Neural cell (in vitro differentiated cells): ENCODE results near the gene SPEM3. TPM values are rescaled to one million over a fixed set of nuclear protein-coding genes. Genes with fewer than 3 reads are reported as not detected.
A peak's percentile ranks its signal among the peaks of the same experiment; 100 is the strongest.
"Not testable (repeated sequence)": the region's sequence is repeated elsewhere in the genome, so short reads cannot be mapped to it uniquely, and the experiment has no call there.

Experiments
- H2AFZ ChIP-seq: fragments of 200-600, 300-800 bp; sonication (generic), shearing (Covaris generic); 2 replicates; pipeline ENCODE4 v1.6.0; 2014; ENCODE audit warnings: low read depth, mild to moderate bottlenecking, antibody characterized with exemption, low read length, moderate library complexity
- H3F3A ChIP-seq: fragments of 200-600 bp; shearing (Covaris generic); 2 replicates; pipeline ENCODE4 v1.6.1; 2016; ENCODE audit warnings: mild to moderate bottlenecking, moderate library complexity, mixed read lengths, antibody characterized with exemption, low read length; ENCODE audit not compliant: insufficient read depth, poor library complexity, severe bottlenecking
- H3K27ac ChIP-seq: fragments of 200-600, 300-800 bp; sonication (generic), shearing (Covaris generic); 2 replicates; pipeline ENCODE4 v1.5.1; 2014; ENCODE audit warnings: mild to moderate bottlenecking, low read length, moderate library complexity
- H3K27me3 ChIP-seq: fragments of 300-800, 200-600 bp; sonication (generic), shearing (Covaris generic); 2 replicates; pipeline ENCODE4 v1.6.0; 2014; ENCODE audit warnings: mild to moderate bottlenecking, low read depth, low read length, moderate library complexity; ENCODE audit not compliant: insufficient read depth
- H3K36me3 ChIP-seq: fragments of 300-800, 200-600 bp; sonication (generic), shearing (Covaris generic); 2 replicates; pipeline ENCODE4 v1.5.1; 2014; ENCODE audit warnings: mild to moderate bottlenecking, antibody characterized with exemption, low read length, moderate library complexity; ENCODE audit not compliant: insufficient read depth
- H3K4me2 ChIP-seq: fragments of 300-800, 200-600 bp; sonication (generic), shearing (Covaris generic); 2 replicates; pipeline ENCODE4 v1.6.0; 2014; ENCODE audit warnings: mild to moderate bottlenecking, low read length
- H3K4me3 ChIP-seq: fragments of 300-800, 200-600 bp; sonication (generic), shearing (Covaris generic); 2 replicates; pipeline ENCODE4 v1.5.1; 2014; ENCODE audit warnings: mild to moderate bottlenecking, low read length, moderate library complexity
- H3K79me2 ChIP-seq: fragments of 200-600 bp; shearing (Covaris generic); replicated peaks from 2 replicates; pipeline ENCODE4 v1.6.0; 2014; ENCODE audit warnings: mild to moderate bottlenecking, low read length, moderate library complexity; ENCODE audit not compliant: insufficient read depth
- H3K9ac ChIP-seq: fragments of 300-800, 200-600 bp; sonication (generic), shearing (Covaris generic); 2 replicates; pipeline ENCODE4 v1.6.1; 2016; ENCODE audit warnings: mild to moderate bottlenecking, low read length, mixed read lengths
- H3K9me2 ChIP-seq: fragments of 200-600 bp; shearing (Covaris generic); 2 replicates; pipeline ENCODE4 v1.6.1; 2016; ENCODE audit warnings: mild to moderate bottlenecking, low read length, mixed read lengths; ENCODE audit not compliant: insufficient read depth
- H3K9me3 ChIP-seq: fragments of 200-600, 300-800 bp; sonication (generic), shearing (Covaris generic); 2 replicates; pipeline ENCODE4 v1.6.1; 2016; ENCODE audit warnings: mild to moderate bottlenecking, mixed run types, low read length, moderate library complexity, mixed read lengths
- H4K20me1 ChIP-seq: fragments of 200-600 bp; shearing (Covaris generic); 2 replicates; pipeline ENCODE4 v1.6.1; 2016; ENCODE audit warnings: mild to moderate bottlenecking, mixed run types; ENCODE audit not compliant: insufficient read depth
- EP300 ChIP-seq: fragments of 450-650 bp; conservative IDR thresholded peaks from 2 replicates; pipeline ENCODE4 v1.6.1; 2014; ENCODE audit warnings: antibody characterized with exemption, mild to moderate bottlenecking, moderate library complexity; ENCODE audit not compliant: poor library complexity, severe bottlenecking
- EZH2 ChIP-seq: fragments of 200-600, 300-800 bp; shearing (Covaris generic), sonication (generic); IDR thresholded peaks from 2 replicates; pipeline ENCODE4 v1.6.1; 2014; ENCODE audit warnings: antibody characterized with exemption, low read length, borderline replicate concordance, mild to moderate bottlenecking; ENCODE audit not compliant: insufficient read depth, poor library complexity, severe bottlenecking
- MXI1 ChIP-seq: fragments of 450-650 bp; conservative IDR thresholded peaks from 2 replicates; pipeline ENCODE4 v1.6.1; 2014; ENCODE audit warnings: antibody characterized with exemption, mild to moderate bottlenecking; ENCODE audit not compliant: poor library complexity, severe bottlenecking
- POLR2AphosphoS5 ChIP-seq: IDR thresholded peaks from 2 replicates; pipeline ENCODE4 v1.6.1; 2012
- RAD21 ChIP-seq: fragments of 450-650 bp; conservative IDR thresholded peaks from 2 replicates; pipeline ENCODE4 v1.6.1; 2014; ENCODE audit warnings: antibody characterized with exemption, mild to moderate bottlenecking, moderate library complexity
- REST ChIP-seq: IDR thresholded peaks from 2 replicates; pipeline ENCODE4 v1.6.1; 2012; ENCODE audit warnings: borderline replicate concordance
- SMC3 ChIP-seq: fragments of 450-650 bp; conservative IDR thresholded peaks from 2 replicates; pipeline ENCODE4 v1.6.1; 2014; ENCODE audit warnings: antibody characterized with exemption, mild to moderate bottlenecking, moderate library complexity; ENCODE audit not compliant: poor library complexity
- TAF1 ChIP-seq: IDR thresholded peaks from 2 replicates; pipeline ENCODE4 v1.6.1; 2012; ENCODE audit warnings: low read depth
- polyA plus RNA-seq: library from polyadenylated mRNA; depleted of rRNA; stranded (reverse); fragments of >200 nt; gene quantifications from 2 replicates; pipeline ENCODE4 v1.2.3, GENCODE V29; 2014
- TF ChIP-seq, protein P1 (sequence below): fragments of 450-650 bp; IDR thresholded peaks from 2 replicates; pipeline ENCODE4 v1.5.1; 2014; ENCODE audit warnings: antibody characterized with exemption, mild to moderate bottlenecking, moderate library complexity; ENCODE audit not compliant: poor library complexity, severe bottlenecking

SPEM3 gene
- polyA plus RNA-seq, 1 donor from 2014 or later, result not detected

GRCh38 chr17:7480089-7480384 is 51.4 kb downstream of the SPEM3 start:
- no peaks in the 10 kb centered on the region for H3K36me3 ChIP-seq
- peak overlapping the region; percentile 60 for H2AFZ ChIP-seq
- H3K27ac ChIP-seq, result peak overlapping the region; percentile 97
- H3K9me2 ChIP-seq, result no peaks in the 10 kb centered on the region
- no peaks in the 10 kb centered on the region for H4K20me1 ChIP-seq
- peak overlapping the region; percentile 91 for H3K4me3 ChIP-seq
- no peak for TF ChIP-seq RAD21
- TF ChIP-seq MXI1, result peak; percentile 45
- peak; percentile 57 for TF ChIP-seq REST
- TF ChIP-seq TAF1, result peak; percentile 39
- peak; percentile 15 for TF ChIP-seq EP300
- TF ChIP-seq POLR2AphosphoS5, result no peak
- TF ChIP-seq, protein P1, sequence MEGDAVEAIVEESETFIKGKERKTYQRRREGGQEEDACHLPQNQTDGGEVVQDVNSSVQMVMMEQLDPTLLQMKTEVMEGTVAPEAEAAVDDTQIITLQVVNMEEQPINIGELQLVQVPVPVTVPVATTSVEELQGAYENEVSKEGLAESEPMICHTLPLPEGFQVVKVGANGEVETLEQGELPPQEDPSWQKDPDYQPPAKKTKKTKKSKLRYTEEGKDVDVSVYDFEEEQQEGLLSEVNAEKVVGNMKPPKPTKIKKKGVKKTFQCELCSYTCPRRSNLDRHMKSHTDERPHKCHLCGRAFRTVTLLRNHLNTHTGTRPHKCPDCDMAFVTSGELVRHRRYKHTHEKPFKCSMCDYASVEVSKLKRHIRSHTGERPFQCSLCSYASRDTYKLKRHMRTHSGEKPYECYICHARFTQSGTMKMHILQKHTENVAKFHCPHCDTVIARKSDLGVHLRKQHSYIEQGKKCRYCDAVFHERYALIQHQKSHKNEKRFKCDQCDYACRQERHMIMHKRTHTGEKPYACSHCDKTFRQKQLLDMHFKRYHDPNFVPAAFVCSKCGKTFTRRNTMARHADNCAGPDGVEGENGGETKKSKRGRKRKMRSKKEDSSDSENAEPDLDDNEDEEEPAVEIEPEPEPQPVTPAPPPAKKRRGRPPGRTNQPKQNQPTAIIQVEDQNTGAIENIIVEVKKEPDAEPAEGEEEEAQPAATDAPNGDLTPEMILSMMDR, result no peak
- no peak for TF ChIP-seq EZH2
- peak; percentile 51 for TF ChIP-seq SMC3
- no peaks in the 10 kb centered on the region for H3K9me3 ChIP-seq
- H3F3A ChIP-seq, result no peaks in the 10 kb centered on the region
- no peaks in the 10 kb centered on the region for H3K27me3 ChIP-seq
- peak overlapping the region; percentile 98 for H3K9ac ChIP-seq
- peaks cover 51% of the 10 kb centered on the region for H3K79me2 ChIP-seq
- H3K4me2 ChIP-seq, result peak overlapping the region; percentile 87

DNA sequence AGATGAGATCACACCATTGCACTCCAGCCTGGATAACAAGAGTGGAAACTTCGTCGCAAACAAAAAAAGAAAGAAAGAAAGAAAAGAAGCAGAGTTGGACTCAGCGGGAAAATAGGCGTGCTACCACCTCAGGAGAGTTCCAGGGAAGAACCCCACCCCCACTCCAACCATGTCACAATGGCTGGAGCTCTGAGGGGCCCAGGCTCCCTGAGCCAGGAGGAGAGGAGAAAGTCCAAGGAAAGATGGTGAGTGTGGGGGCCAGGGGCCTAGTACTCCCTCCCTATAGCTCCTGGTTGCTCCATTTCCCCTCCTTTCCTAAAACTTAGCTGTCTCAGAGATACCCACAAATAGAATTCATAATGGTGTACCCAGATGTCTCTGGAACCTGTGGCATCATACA is 52.6 kb downstream of the SPEM3 start, which contains the start of gene SLC35G6:
Gene SLC35G6, plus strand, starts transcription at position 172 of the 400 bp plus-strand sequence. Its CDS starts 71 bp downstream, at position 243.
- H3K9me3 ChIP-seq, H3K27me3 ChIP-seq, H4K20me1 ChIP-seq, H3K36me3 ChIP-seq, H3K9me2 ChIP-seq, H2AFZ ChIP-seq, H3F3A ChIP-seq: not testable (repeated sequence)
- Histone ChIP-seq H3K27ac (peak within 1 kb of the TSS; percentile 97), H3K4me2 (peak within 1 kb of the TSS; percentile 87), H3K9ac (peak within 1 kb of the TSS; percentile 98), H3K79me2 (peaks cover 53% of the 10 kb centered on the region), H3K4me3 (peak within 1 kb of the TSS; percentile 91)

GRCh38 chr17:7481842-7482741 is 53.4 kb downstream of the SPEM3 start:
- not testable (repeated sequence) for H3K4me3 ChIP-seq, H3K9me2 ChIP-seq, H3F3A ChIP-seq, H3K4me2 ChIP-seq, H2AFZ ChIP-seq, H3K27me3 ChIP-seq, H3K36me3 ChIP-seq, H3K9me3 ChIP-seq, H4K20me1 ChIP-seq
- Histone ChIP-seq H3K27ac (peak overlapping the region; percentile 100), H3K9ac (peak overlapping the region; percentile 98), H3K79me2 (peaks cover 53% of the 10 kb centered on the region)

Other genes with a start within 250 kb of the SPEM3 start
- 75.6 and 80.2 TPM in 2 replicates for gene ASGR1, start 249.5 kb upstream of the SPEM3 start, polyA plus RNA-seq
- gene DLG4, start 209.0 kb upstream of the SPEM3 start, polyA plus RNA-seq, result 126 and 145 TPM in 2 replicates
- gene ACADVL, start 208.9 kb upstream of the SPEM3 start, polyA plus RNA-seq, result 397 and 483 TPM in 2 replicates
- 41.1 and 59.2 TPM in 2 replicates for gene DVL2, start 194.3 kb upstream of the SPEM3 start, polyA plus RNA-seq
- gene PHF23, start 189.4 kb upstream of the SPEM3 start, polyA plus RNA-seq, result 55.7 and 60.3 TPM in 2 replicates
- gene GABARAP, start 186.4 kb upstream of the SPEM3 start, polyA plus RNA-seq, result 384 and 512 TPM in 2 replicates
- 37.3 and 39.4 TPM in 2 replicates for gene CTDNEP1, start 177.1 kb upstream of the SPEM3 start, polyA plus RNA-seq
- 82.7 and 99.5 TPM in 2 replicates for gene ELP5, start 176.6 kb upstream of the SPEM3 start, polyA plus RNA-seq
- 0.27 TPM in 1 of 2 replicates, not detected in the other for gene CLDN7, start 166.4 kb upstream of the SPEM3 start, polyA plus RNA-seq
- not detected in 2 replicates for gene SLC2A4, start 147.1 kb upstream of the SPEM3 start, polyA plus RNA-seq
- gene YBX2, start 134.2 kb upstream of the SPEM3 start, polyA plus RNA-seq, result 1.8 and 2.1 TPM in 2 replicates
- 164 and 178 TPM in 2 replicates for gene EIF5A, start 121.2 kb upstream of the SPEM3 start, polyA plus RNA-seq
- gene GPS2, start 113.5 kb upstream of the SPEM3 start, polyA plus RNA-seq, result 108 and 116 TPM in 2 replicates
- 58.4 and 61.0 TPM in 2 replicates for gene NEURL4, start 99.5 kb upstream of the SPEM3 start, polyA plus RNA-seq
- gene ACAP1, start 92.3 kb upstream of the SPEM3 start, polyA plus RNA-seq, result 0.66 and 9.2 TPM in 2 replicates
- gene KCTD11, start 76.7 kb upstream of the SPEM3 start, polyA plus RNA-seq, result 2.8 TPM in 2 replicates
- gene TMEM95, start 73.7 kb upstream of the SPEM3 start, polyA plus RNA-seq, result not detected in 2 replicates
- 0.83 and 1.5 TPM in 2 replicates for gene TNK1, start 47.8 kb upstream of the SPEM3 start, polyA plus RNA-seq
- gene PLSCR3, start 34.3 kb upstream of the SPEM3 start, polyA plus RNA-seq, result 15.9 and 25.2 TPM in 2 replicates
- gene TMEM256, start 24.8 kb upstream of the SPEM3 start, polyA plus RNA-seq, result 158 and 161 TPM in 2 replicates
- 13.8 and 21.5 TPM in 2 replicates for gene NLGN2, start 21.0 kb upstream of the SPEM3 start, polyA plus RNA-seq
- gene SPEM1, start 8.5 kb upstream of the SPEM3 start, polyA plus RNA-seq, result not detected in 2 replicates
- not detected in 2 replicates for gene SPEM2, start 3.2 kb upstream of the SPEM3 start, polyA plus RNA-seq
- gene TMEM102, start 6.6 kb downstream of the SPEM3 start, polyA plus RNA-seq, result 0.14 TPM in 1 of 2 replicates, not detected in the other
- gene FGF11, start 10.7 kb downstream of the SPEM3 start, polyA plus RNA-seq, result 15.8 and 16.4 TPM in 2 replicates
- gene CHRNB1, start 16.2 kb downstream of the SPEM3 start, polyA plus RNA-seq, result 17.9 and 18.2 TPM in 2 replicates
- gene ZBTB4, start 50.8 kb downstream of the SPEM3 start, polyA plus RNA-seq, result 8.0 and 9.2 TPM in 2 replicates
- not detected in 2 replicates for gene SLC35G6, start 52.6 kb downstream of the SPEM3 start, polyA plus RNA-seq
- 9.1 and 22.6 TPM in 2 replicates for gene POLR2A, start 55.5 kb downstream of the SPEM3 start, polyA plus RNA-seq
- not detected in 2 replicates for gene TNFSF12, start 120.2 kb downstream of the SPEM3 start, polyA plus RNA-seq
- 0.15 TPM in 1 of 2 replicates, not detected in the other for gene TNFSF13, start 129.9 kb downstream of the SPEM3 start, polyA plus RNA-seq
- gene SENP3, start 133.1 kb downstream of the SPEM3 start, polyA plus RNA-seq, result 148 and 151 TPM in 2 replicates
- not detected in 2 replicates for gene CD68, start 150.8 kb downstream of the SPEM3 start, polyA plus RNA-seq
- 110 and 118 TPM in 2 replicates for gene MPDU1, start 155.0 kb downstream of the SPEM3 start, polyA plus RNA-seq
- 0.47 and 1.5 TPM in 2 replicates for gene SOX15, start 161.2 kb downstream of the SPEM3 start, polyA plus RNA-seq
- gene FXR2, start 186.0 kb downstream of the SPEM3 start, polyA plus RNA-seq, result 118 and 130 TPM in 2 replicates
- 303 and 330 TPM in 2 replicates for gene SAT2, start 199.0 kb downstream of the SPEM3 start, polyA plus RNA-seq
- 0.90 and 3.2 TPM in 2 replicates for gene SHBG, start 201.3 kb downstream of the SPEM3 start, polyA plus RNA-seq
- gene ATP1B2, start 222.1 kb downstream of the SPEM3 start, polyA plus RNA-seq, result 3.2 and 4.2 TPM in 2 replicates